H1 (cell line): ENCODE results near the gene SPDYC. TPM values are rescaled to one million over a fixed set of nuclear protein-coding genes. Genes with fewer than 3 reads are reported as not detected.

Source experiments
- BACH1 ChIP-seq: IDR thresholded peaks from 2 replicates; pipeline ENCODE4 v1.6.1; 2012; ENCODE audit warnings: low read length, improper control_type of control experiment
- CHD7 ChIP-seq: fragments of 300-600 bp; sonication (generic); IDR thresholded peaks from 2 replicates; pipeline ENCODE4 v1.7.1; 2012; ENCODE audit warnings: low read length, moderate library complexity, mild to moderate bottlenecking, inconsistent platforms; ENCODE audit not compliant: insufficient replicate concordance
- FOSL1 ChIP-seq: IDR thresholded peaks from 2 replicates; pipeline ENCODE4 v1.6.1; 2011; ENCODE audit warnings: mild to moderate bottlenecking, low read depth, low read length, moderate library complexity; ENCODE audit not compliant: insufficient read depth
- SIX5 ChIP-seq: IDR thresholded peaks from 2 replicates; pipeline ENCODE4 v1.6.1; 2011; ENCODE audit warnings: mild to moderate bottlenecking, low read depth, low read length
- SRF ChIP-seq: IDR thresholded peaks from 2 replicates; pipeline ENCODE4 v1.6.1; 2011; ENCODE audit warnings: mild to moderate bottlenecking, low read depth, low read length, moderate library complexity
- SUZ12 ChIP-seq: fragments of 200-600 bp; sonication (generic); IDR thresholded peaks from 2 replicates; pipeline ENCODE4 v1.6.1; 2012; ENCODE audit warnings: mild to moderate bottlenecking, inconsistent platforms, low read length, moderate library complexity, mixed read lengths
- TAF7 ChIP-seq: optimal IDR thresholded peaks from 2 replicates; pipeline ENCODE3; 2011; ENCODE audit warnings: low read depth, mild to moderate bottlenecking, inconsistent platforms, low read length, moderate library complexity, borderline replicate concordance
- polyA plus RNA-seq, 7 experiments: library from polyadenylated mRNA; depleted of rRNA in 3 of 7; stranded (reverse) in 5 of 7; unstranded in 2 of 7; fragments of >200 nt in 5 of 7; fragments of 200-250 nt in 2 of 7; gene quantifications; 1 replicate in 5 of 7; 2 replicates in 1 of 7; 4 replicates in 1 of 7; pipeline versions ENCODE4 v1.2.1 to v1.2.3, GENCODE V29; 2011 to 2013; ENCODE audit warnings: missing spikeins in 2 of 7, mixed read lengths in 2 of 7
- total RNA-seq: library from RNA; stranded (reverse); fragmentation: NEBNext Ultra II Directional; extraction: Animal tissue kit (Norgen Biotek cat#: 25700); gene quantifications from 2 replicates; pipeline ENCODE4 v1.2.1, GENCODE V29; 2021

SPDYC gene
- total and polyA plus RNA-seq, 2 of the 8 experiments (the other 6 are each of a cell fraction or from before 2014, with no cell fraction given), result 0.15 TPM; not detected in 1

GRCh38 chr11:65184146-65184545 is 14.1 kb downstream of the SPDYC start (continued):
- TF ChIP-seq CHD7, result no peak
- no peak for TF ChIP-seq FOSL1
- peak; percentile 37 for TF ChIP-seq TAF7
- no peak for TF ChIP-seq BACH1
- TF ChIP-seq SUZ12, result no peak
- no peak for TF ChIP-seq SIX5
- TF ChIP-seq SRF, result no peak
